ENCODE measurements around the gene NRSN1.
"Not testable (repeated sequence)": the region's sequence is repeated elsewhere in the genome, so short reads cannot be mapped to it uniquely, and the experiment has no call there.

Gene NRSN1

GRCh38 chr6:24140591-24140990, 14.6 kb downstream of the NRSN1 start:
- no peak for DNase-seq (ENCODE audit: low read depth in 1 of 2, low spot score in 1 of 2)

GRCh38 chr6:24142733-24143132, 16.7 kb downstream of the NRSN1 start:
- not testable (repeated sequence) for DNase-seq (ENCODE audit: low read depth in 1 of 2, low spot score in 1 of 2)

DNA sequence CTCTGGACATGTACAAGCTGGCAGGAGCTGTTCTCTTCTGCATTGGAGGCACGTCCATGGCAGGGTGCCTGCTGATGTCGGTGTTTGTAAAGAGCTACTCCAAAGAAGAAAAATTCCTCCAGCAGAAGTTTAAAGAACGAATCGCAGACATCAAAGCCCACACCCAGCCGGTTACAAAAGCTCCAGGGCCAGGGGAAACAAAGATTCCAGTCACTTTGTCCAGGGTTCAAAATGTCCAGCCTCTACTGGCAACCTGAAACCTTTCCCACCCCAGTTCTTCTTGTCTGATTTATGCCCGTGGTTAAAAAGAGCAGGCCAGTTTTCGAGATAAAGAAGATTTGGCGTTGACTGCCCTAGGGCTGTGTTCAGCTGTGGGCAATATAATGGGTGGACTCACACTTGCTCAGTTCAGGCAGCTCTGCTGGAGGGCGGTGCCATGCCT, 19.7 kb downstream of the NRSN1 start:
- no peak for DNase-seq (ENCODE audit: low read depth in 1 of 2, low spot score in 1 of 2)

- DNase-seq (ENCODE audit: low read depth in 1 of 2, low spot score in 1 of 2) = no peak
Measured at GRCh38 chr6:24146871-24147270, 20.9 kb downstream of the NRSN1 start.

DNA sequence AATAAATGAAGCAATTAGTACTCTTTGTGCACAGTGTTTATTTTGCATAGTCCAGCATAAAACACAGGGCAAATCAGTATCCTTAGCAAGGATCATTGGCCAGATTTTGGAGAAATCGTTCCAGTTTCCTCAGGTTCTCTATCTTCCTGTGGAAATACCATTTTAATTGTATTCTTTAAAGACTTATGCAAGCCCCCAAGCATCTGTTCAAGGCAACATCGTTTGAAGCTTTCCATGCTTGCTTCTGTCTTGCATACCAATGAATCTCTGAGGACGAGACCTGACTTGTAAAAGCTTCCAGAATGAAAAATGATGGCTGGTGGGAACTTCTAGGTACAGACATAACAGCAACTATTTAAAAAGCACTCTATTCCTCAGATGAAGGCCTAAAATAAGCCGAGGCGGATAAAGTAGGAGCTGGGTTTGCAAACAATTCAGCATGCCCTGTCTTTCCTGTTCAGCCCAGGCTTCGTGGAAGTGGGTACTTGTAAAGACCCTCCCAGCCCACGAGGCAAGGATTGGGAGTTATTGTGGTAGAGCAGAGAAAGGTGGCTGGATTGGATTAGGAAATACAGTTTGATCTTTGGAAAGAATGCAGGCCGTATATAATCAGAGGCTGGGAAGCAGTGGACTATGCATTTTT, 21.6 kb downstream of the NRSN1 start:
- DNase-seq (ENCODE audit: low read depth in 1 of 2, low spot score in 1 of 2) = no peak

DNA sequence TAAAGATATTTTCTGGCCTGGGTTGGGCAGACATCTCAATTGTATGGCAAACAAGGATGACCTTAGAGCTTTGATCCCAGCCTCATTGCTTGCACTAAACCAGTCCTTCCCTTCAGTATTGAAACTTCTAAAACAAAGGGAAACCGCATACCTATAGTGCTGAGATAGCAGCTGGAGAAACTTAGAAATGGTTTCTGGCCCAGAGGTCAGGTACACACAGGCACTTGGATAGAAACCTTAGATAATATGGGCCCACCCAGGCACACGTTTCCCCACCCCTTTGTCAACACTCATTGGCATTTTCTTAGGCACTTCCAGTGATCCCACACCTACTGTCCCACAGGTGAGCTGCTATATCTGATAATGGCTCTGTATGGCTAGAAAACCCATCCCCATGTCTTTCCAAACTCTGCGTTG, 22.1 kb downstream of the NRSN1 start:
- no peak for DNase-seq (ENCODE audit: low read depth in 1 of 2, low spot score in 1 of 2)

DNA sequence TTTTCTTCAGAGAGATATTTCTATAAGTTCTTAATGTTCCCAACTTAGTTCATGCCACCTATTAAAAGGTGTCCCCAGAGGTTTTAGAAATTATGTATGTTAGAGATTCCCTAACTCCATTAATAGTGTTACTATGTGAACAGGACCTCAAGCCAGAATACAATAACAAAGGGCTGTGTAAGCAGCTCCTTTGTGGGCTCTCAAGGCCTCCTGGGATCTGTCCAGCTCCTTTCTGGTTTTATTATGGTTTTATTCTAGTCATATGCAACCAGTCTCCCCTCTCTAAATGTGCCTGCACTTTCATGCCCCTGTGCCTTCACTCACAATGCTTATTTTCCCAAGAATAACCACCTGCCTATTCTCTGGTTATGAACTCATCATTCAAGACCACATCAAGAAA, 22.7 kb downstream of the NRSN1 start:
- no peak for DNase-seq (ENCODE audit: low read depth in 1 of 2, low spot score in 1 of 2)

DNA sequence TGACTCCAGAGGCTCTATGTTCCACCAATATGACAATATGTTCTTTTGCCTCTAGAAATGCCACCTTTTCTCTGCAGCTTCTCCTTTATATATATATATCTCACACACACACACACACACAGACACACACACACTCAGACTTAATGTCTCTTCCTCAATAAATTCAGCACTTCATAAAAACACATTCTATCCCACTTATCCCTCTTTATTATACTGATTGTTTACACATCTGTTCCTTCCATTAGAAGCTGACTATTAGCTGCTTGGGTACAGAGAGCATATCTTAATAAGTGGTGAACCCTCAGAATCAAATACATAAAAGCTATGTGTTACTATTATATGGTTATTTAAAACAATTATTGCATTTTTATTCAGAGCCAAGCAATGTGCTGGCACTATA, 23.3 kb downstream of the NRSN1 start:
- no peak for DNase-seq (ENCODE audit: low read depth in 1 of 2, low spot score in 1 of 2)

DNA sequence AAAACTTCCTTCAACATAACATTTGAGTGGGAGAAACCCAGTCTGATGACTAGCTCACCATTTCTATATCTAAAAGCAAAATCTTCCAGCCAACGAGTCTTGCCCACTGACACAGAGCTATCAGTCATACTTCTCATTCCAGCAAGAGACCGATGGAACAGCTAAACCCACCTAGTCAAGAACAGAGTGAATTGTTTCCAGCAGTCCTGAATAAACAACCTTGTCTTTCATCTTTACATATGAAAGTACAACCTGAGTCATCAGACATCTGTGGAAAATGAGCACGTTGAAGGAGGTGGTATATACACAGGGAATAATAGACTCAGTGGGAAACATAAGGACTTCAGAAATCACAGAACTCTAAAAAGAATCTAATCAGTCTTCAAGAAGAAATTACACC, 23.8 kb downstream of the NRSN1 start:
- no peak for DNase-seq (ENCODE audit: low read depth in 1 of 2, low spot score in 1 of 2)

DNA sequence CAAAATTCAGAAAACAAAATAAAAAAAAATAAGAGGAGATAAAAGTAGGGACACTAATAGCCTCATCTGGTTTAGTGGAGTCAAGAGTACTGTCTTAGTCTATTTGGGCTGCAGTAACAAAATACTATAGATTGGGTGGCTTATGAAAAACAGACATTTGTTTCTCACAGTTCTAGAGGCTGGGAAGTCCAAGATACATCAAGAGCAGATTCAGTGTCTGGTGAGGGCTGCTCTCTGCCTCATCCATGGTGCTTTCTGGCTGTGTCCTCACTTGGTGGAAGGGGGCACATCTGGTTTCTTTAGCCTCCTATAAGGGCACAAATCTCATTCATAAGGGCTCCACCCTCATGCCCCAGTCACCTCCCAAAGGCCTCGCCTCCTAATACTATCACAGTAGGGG, 26.0 kb downstream of the NRSN1 start:
- DNase-seq (ENCODE audit: low read depth in 1 of 2, low spot score in 1 of 2) = no peak

GRCh38 chr6:24154121-24154520, 28.1 kb downstream of the NRSN1 start:
- no peak for DNase-seq (ENCODE audit: low read depth in 1 of 2, low spot score in 1 of 2)

- no peak for DNase-seq (ENCODE audit: low read depth in 1 of 2, low spot score in 1 of 2)
Measured at GRCh38 chr6:24157886-24158285, 31.9 kb downstream of the NRSN1 start.

DNA sequence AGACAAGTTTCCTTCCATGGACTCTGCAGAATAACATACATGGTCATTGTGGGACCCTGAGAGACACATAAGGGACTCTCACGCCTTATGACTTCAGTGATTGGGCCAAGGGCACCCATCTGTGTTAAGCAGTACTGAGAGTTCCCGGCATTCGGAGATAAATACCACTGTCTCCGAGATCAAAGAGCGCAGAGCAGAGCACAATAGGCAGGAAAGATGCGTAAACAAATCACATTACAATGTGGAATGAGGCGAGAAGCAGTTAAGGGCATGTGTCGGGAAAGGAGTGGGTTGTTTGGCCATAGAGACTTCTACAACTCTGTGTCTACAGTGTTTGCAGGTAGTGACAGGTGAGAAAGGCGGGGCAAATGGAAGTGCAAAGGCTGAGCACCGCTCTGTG, 57.6 kb downstream of the NRSN1 start:
- no peak for DNase-seq (ENCODE audit: low read depth in 1 of 2, low spot score in 1 of 2)

DNA sequence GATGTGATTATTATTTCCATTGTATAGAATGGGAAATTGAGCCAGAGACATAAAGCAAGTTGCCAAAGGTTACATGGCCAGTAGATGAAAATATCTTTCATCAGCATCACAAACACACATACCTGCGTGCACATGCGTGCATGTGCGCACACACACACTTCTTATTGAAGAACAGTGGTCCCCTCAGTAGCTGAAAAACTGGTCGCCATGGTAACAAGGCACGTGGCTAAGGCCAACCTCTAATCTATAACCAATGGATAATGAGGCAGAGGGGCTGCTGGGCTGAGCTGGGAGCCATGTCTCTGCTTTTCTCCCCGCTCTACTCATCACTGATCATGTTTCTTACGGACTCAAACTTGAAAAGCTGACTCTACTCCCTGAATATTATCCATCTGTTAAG, 60.3 kb downstream of the NRSN1 start:
- DNase-seq (ENCODE audit: low read depth in 1 of 2, low spot score in 1 of 2) = no peak

DNA sequence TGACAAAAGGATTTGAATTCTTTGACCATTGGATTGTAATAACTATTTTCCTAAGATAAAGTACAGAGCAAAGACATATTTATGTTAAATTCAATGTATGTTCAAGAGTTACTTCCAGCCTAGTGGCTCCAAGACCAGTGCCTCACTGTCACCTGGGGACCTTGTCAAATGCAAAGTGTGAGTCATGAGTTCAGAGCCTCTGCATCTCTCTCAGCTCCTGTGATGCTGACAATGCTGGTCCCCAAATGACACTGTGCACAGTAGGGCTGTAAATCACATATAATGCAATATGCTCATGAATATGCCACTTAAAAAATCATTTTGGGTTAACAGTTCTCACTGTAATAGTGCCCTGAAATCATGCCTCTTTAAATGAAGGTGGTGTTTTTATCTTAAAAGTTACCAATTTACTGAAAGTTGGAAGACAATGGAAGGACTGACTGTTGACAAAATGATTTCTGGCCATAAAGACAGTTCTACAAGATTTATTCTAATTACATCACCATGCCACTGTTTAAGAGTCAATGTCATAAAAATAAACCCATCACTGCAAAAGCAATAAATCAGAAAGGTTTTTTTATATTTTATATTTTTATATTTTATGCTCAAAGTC, 62.1 kb downstream of the NRSN1 start:
- no peak for DNase-seq (ENCODE audit: low read depth in 1 of 2, low spot score in 1 of 2)

- DNase-seq (ENCODE audit: low read depth in 1 of 2, low spot score in 1 of 2) = no peak
Measured at GRCh38 chr6:24188578-24189080, 62.6 kb downstream of the NRSN1 start.

GRCh38 chr6:24191346-24191745, 65.3 kb downstream of the NRSN1 start:
- no peak for DNase-seq (ENCODE audit: low read depth in 1 of 2, low spot score in 1 of 2)

DNA sequence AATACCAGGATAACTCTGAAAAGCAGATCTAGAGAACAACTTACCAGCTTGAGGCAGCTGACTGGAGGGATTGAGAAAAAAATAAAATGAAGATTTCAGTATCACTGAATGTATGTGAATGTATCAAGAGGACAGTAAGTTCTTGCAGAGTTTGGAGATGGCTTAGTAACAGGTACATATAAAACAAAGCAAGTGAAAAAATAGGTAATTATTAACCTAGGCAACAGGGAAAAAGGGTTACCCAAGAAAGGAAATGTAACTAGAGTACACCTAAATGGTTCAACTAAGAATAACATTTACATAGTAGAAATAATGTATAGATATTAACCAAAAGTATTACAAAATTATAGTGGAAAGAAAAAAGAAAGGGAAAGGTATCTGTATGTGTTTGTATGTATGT, 67.3 kb downstream of the NRSN1 start:
- no peak for DNase-seq (ENCODE audit: low read depth in 1 of 2, low spot score in 1 of 2)

GRCh38 chr6:24194978-24195700, 69.1 kb downstream of the NRSN1 start:
- no peak for DNase-seq (ENCODE audit: low read depth in 1 of 2, low spot score in 1 of 2)

GRCh38 chr6:24195836-24196597, 70.0 kb downstream of the NRSN1 start:
- no peak for DNase-seq (ENCODE audit: low read depth in 1 of 2, low spot score in 1 of 2)

Measured in activated T-helper 1 cell treated with anti-CD3 and anti-CD28 coated beads, Interleukin-2, amount 50 U/mL, for 16 hours (primary cell).